CD4-positive, alpha-beta T cell treated with Interleukin-1 beta for 1 hour (primary cell): ENCODE data around the gene PPIG.
"Not testable (repeated sequence)": the region's sequence is repeated elsewhere in the genome, so short reads cannot be mapped to it uniquely, and the experiment has no call there.

ENCODE experiments used
- DNase-seq, 2 donors: peaks; one replicate each; pipeline ENCODE4 v3.0.0-alpha.2; 2020 to 2022

Gene PPIG

GRCh38 chr2:169584005-169584877 lies at the start of gene PPIG:
Gene PPIG, plus strand, starts transcription at chr2:169584351. Its CDS starts 19,691 bp downstream, at chr2:169604042.
- DNase-seq = peak; percentile 88 to 91

GRCh38 chr2:169539460-169539859 lies 44.7 kb upstream of the PPIG start:
- not testable (repeated sequence) for DNase-seq

- DNase-seq = no peak
Measured at GRCh38 chr2:169540146-169540545, 44.0 kb upstream of the PPIG start.

- DNase-seq = no peak
Measured at GRCh38 chr2:169542433-169542832, 41.7 kb upstream of the PPIG start.

- DNase-seq = no peak
Measured at GRCh38 chr2:169546756-169547155, 37.4 kb upstream of the PPIG start.

- no peak for DNase-seq
Measured at GRCh38 chr2:169561364-169561763, 22.8 kb upstream of the PPIG start.

GRCh38 chr2:169562084-169562483 lies 22.1 kb upstream of the PPIG start:
- not testable (repeated sequence) for DNase-seq

GRCh38 chr2:169562519-169562918 lies 21.6 kb upstream of the PPIG start:
- DNase-seq = no peak

- DNase-seq = no peak
Measured at GRCh38 chr2:169565686-169566085, 18.5 kb upstream of the PPIG start.

GRCh38 chr2:169569948-169570347 lies 14.2 kb upstream of the PPIG start:
- DNase-seq = no peak

GRCh38 chr2:169570752-169571151 lies 13.4 kb upstream of the PPIG start:
- DNase-seq = not testable (repeated sequence)

GRCh38 chr2:169571571-169571970 lies 12.6 kb upstream of the PPIG start:
- no peak for DNase-seq

- DNase-seq = no peak
Measured at GRCh38 chr2:169572189-169572588, 12.0 kb upstream of the PPIG start.

- no peak for DNase-seq
Measured at GRCh38 chr2:169572821-169573159, 11.4 kb upstream of the PPIG start.

GRCh38 chr2:169573160-169573973 lies 10.8 kb upstream of the PPIG start, which contains the start of gene FASTKD1:
Gene FASTKD1, minus strand, starts transcription at chr2:169573865. Its CDS starts 1,836 bp downstream, at chr2:169572029.
- peak; percentile 87 to 90 for DNase-seq

GRCh38 chr2:169573974-169574299 lies 10.2 kb upstream of the PPIG start:
- no peak for DNase-seq

GRCh38 chr2:169574539-169574938 lies 9.6 kb upstream of the PPIG start:
- not testable (repeated sequence) for DNase-seq

- not testable (repeated sequence) for DNase-seq
Measured at GRCh38 chr2:169575264-169575663, 8.9 kb upstream of the PPIG start.

GRCh38 chr2:169579044-169579443 lies 5.1 kb upstream of the PPIG start:
- no peak for DNase-seq

- DNase-seq = not testable (repeated sequence)
Measured at GRCh38 chr2:169582552-169583266, 1.4 kb upstream of the PPIG start.

GRCh38 chr2:169583518-169583917 lies 633 bp upstream of the PPIG start:
- no peak for DNase-seq

- no peak for DNase-seq
Measured at GRCh38 chr2:169585673-169586072, 1.5 kb downstream of the PPIG start.

- DNase-seq = no peak
Measured at GRCh38 chr2:169590804-169591203, 6.7 kb downstream of the PPIG start.
